ENCODE measurements around the gene CCDC8.
"Not testable (repeated sequence)": the region's sequence is repeated elsewhere in the genome, so short reads cannot be mapped to it uniquely, and the experiment has no call there.

CCDC8 gene

GRCh38 chr19:46381346-46381745 is 32.0 kb downstream of the CCDC8 start:
- no peak for DNase-seq

- no peak for DNase-seq
These were observed 32.7 kb downstream of the CCDC8 start for GRCh38 chr19:46380690-46381089.

GRCh38 chr19:46378268-46378667 is 35.1 kb downstream of the CCDC8 start:
- no peak for DNase-seq

- DNase-seq, result no peak
These were observed 36.9 kb downstream of the CCDC8 start for GRCh38 chr19:46376241-46377153.

GRCh38 chr19:46375476-46376067 is 37.8 kb downstream of the CCDC8 start:
- not testable (repeated sequence) for DNase-seq

GRCh38 chr19:46374536-46375475 is 38.6 kb downstream of the CCDC8 start:
- DNase-seq, result no peak

- no peak for DNase-seq
These were observed 39.6 kb downstream of the CCDC8 start for GRCh38 chr19:46373491-46374359.

- no peak for DNase-seq
These were observed 40.4 kb downstream of the CCDC8 start for GRCh38 chr19:46372901-46373490.

- DNase-seq, result no peak
These were observed 41.9 kb downstream of the CCDC8 start for GRCh38 chr19:46371371-46371901.

GRCh38 chr19:46369817-46370216 is 43.5 kb downstream of the CCDC8 start:
- no peak for DNase-seq

GRCh38 chr19:46368116-46368515 is 45.2 kb downstream of the CCDC8 start:
- DNase-seq, result no peak

- no peak for DNase-seq
These were observed 45.9 kb downstream of the CCDC8 start for GRCh38 chr19:46367426-46367825.

- DNase-seq, result no peak
These were observed 46.6 kb downstream of the CCDC8 start for GRCh38 chr19:46366620-46367292.

GRCh38 chr19:46365561-46365960 is 47.8 kb downstream of the CCDC8 start:
- DNase-seq, result no peak

- DNase-seq, result no peak
These were observed 49.0 kb downstream of the CCDC8 start for GRCh38 chr19:46364359-46364758.

- peak in 1 of 2 donors; percentile 51 for DNase-seq
These were observed 51.4 kb downstream of the CCDC8 start for GRCh38 chr19:46361915-46362314.
